Measurements from ENCODE around the gene RALGAPA2. TPM values are rescaled to one million over a fixed set of nuclear protein-coding genes. Genes with fewer than 3 reads are reported as not detected.

Gene RALGAPA2
- total RNA-seq, 1 donor from 2014 or later = 28.1 TPM

GRCh38 chr20:20440886-20441658 lies 271.4 kb downstream of the RALGAPA2 start:
- Mint-ChIP-seq H3K4me3 (no peak overlapping the region), H3K36me3 (peaks cover 4% of the 10 kb centered on the region), H3K4me1 (ENCODE audit: unreplicated experiment) (no peaks in the 10 kb centered on the region), H3K27me3 (no peaks in the 10 kb centered on the region), H3K9me3 (no peaks in the 10 kb centered on the region), H3K27ac (no peak overlapping the region)
- TF ChIP-seq, protein P1, sequence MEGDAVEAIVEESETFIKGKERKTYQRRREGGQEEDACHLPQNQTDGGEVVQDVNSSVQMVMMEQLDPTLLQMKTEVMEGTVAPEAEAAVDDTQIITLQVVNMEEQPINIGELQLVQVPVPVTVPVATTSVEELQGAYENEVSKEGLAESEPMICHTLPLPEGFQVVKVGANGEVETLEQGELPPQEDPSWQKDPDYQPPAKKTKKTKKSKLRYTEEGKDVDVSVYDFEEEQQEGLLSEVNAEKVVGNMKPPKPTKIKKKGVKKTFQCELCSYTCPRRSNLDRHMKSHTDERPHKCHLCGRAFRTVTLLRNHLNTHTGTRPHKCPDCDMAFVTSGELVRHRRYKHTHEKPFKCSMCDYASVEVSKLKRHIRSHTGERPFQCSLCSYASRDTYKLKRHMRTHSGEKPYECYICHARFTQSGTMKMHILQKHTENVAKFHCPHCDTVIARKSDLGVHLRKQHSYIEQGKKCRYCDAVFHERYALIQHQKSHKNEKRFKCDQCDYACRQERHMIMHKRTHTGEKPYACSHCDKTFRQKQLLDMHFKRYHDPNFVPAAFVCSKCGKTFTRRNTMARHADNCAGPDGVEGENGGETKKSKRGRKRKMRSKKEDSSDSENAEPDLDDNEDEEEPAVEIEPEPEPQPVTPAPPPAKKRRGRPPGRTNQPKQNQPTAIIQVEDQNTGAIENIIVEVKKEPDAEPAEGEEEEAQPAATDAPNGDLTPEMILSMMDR (conservative IDR thresholded peaks at IDR 0.05) = no peak
- no peak for DNase-seq (ENCODE audit: extremely low spot score, unreplicated experiment)

DNA sequence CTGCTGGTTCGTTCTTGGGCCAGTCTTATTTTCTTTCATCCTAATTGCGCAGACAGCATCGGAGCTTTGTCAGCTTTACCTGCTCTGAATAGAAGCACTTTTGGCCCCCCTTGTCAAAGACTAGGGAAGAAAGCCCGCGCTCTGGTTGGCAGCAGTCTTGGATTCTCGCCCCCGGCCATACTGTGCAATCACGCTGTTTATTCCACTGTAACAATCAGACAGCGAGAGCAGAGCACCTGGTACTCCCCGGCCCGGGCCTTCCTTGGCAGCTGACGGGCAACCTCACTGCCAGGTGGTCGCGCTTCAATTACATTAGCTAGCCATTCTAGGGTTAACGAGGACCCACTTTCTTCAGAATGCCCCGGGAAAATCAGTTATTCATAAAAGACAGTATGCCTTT lies 272.0 kb downstream of the RALGAPA2 start:
- no peak for DNase-seq (ENCODE audit: extremely low spot score, unreplicated experiment)
- H3K27ac Mint-ChIP-seq = no peak overlapping the region
- H3K9me3 Mint-ChIP-seq = no peaks in the 10 kb centered on the region
- no peaks in the 10 kb centered on the region for H3K4me1 Mint-ChIP-seq (ENCODE audit: unreplicated experiment)
- TF ChIP-seq, protein P1 (conservative IDR thresholded peaks at IDR 0.05) = no peak
- no peaks in the 10 kb centered on the region for H3K27me3 Mint-ChIP-seq
- peaks cover 4% of the 10 kb centered on the region for H3K36me3 Mint-ChIP-seq
- H3K4me3 Mint-ChIP-seq = no peak overlapping the region

DNA sequence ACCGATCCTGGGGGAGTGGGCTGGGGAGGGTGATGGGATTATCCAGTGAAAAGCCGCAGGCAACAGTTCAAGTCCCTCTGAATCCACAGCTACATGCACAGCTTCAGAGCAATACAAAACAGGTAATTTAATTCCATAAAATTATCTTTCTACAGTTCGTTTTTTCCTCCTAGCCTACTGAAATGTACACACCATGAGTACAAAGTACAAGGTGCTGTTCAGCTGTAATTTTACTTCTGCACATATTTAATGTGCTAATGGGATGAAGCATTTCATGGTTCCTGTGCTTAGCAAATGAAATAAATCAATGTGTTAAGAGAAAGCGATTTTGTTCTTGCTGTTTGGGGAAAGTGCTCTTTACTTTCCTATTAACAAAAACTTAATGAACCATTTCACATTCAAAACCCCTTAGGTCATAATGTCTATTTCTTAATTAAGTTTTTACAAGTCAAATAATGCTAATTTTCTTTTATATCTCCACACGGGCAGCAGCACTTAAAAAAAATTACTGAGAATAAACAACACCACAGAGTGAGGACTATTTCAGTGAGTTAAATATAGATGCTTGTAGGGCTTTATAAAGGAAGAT lies 272.7 kb downstream of the RALGAPA2 start:
- no peak overlapping the region for H3K27ac Mint-ChIP-seq
- H3K36me3 Mint-ChIP-seq = peaks cover 4% of the 10 kb centered on the region
- H3K4me3 Mint-ChIP-seq = no peak overlapping the region

DNA sequence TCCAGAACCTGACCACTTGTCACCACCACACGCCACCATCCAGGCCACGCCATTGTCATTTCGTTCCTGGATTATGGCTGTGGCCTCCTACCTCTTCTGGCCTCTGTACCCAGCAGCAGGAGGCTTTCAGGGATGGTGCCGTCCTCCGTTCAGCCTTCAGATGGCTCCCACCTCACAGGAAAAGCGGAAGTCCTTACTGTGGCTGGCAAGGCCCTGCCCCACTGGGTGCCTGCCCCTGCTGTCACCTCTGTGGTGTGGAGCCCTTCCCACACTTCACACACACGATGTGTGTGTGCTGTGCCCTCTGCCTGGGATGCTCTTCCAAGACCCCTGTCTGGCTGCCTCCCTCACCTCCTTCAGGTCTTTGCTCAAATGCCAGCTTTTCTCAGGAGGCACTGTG lies 275.1 kb downstream of the RALGAPA2 start:
- Mint-ChIP-seq H3K27ac (peak overlapping the region; percentile 15), H3K9me3 (no peaks in the 10 kb centered on the region), H3K27me3 (no peaks in the 10 kb centered on the region), H3K4me3 (no peak overlapping the region), H3K4me1 (ENCODE audit: unreplicated experiment) (no peaks in the 10 kb centered on the region), H3K36me3 (peaks cover 4% of the 10 kb centered on the region)
- no peak for DNase-seq (ENCODE audit: extremely low spot score, unreplicated experiment)
- TF ChIP-seq, protein P1 (conservative IDR thresholded peaks at IDR 0.05) = no peak

More for the DNA sequence above, 272.7 kb downstream of the RALGAPA2 start:
- DNase-seq (ENCODE audit: extremely low spot score, unreplicated experiment) = no peak
- Mint-ChIP-seq H3K9me3 (no peaks in the 10 kb centered on the region), H3K4me1 (ENCODE audit: unreplicated experiment) (no peaks in the 10 kb centered on the region), H3K27me3 (no peaks in the 10 kb centered on the region)
- TF ChIP-seq, protein P1 (conservative IDR thresholded peaks at IDR 0.05) = no peak

DNA sequence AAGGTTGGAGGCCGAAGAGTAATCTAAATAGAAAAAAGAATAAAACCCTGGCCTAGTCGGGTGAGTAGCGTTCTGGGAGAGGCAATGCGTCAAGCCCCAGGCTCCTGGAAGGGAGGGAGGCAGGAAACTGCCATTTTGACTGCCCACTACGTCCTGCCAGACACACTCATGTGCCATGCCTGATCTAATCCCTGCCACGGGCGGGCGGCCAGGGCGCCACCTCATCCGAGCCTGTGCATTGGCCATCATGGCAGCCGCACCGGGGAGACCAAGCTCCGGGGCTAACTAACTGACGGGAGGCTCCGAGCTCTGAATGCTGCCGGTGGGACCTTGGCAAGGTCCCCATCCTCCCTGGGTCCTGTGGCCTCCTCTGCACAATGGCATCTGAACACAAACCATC lies 275.8 kb downstream of the RALGAPA2 start:
- no peak overlapping the region for H3K4me3 Mint-ChIP-seq
- no peak for DNase-seq (ENCODE audit: extremely low spot score, unreplicated experiment)
- no peaks in the 10 kb centered on the region for H3K9me3 Mint-ChIP-seq
- H3K4me1 Mint-ChIP-seq (ENCODE audit: unreplicated experiment) = no peaks in the 10 kb centered on the region
- H3K27me3 Mint-ChIP-seq = no peaks in the 10 kb centered on the region
- H3K27ac Mint-ChIP-seq = no peak overlapping the region
- peaks cover 4% of the 10 kb centered on the region for H3K36me3 Mint-ChIP-seq
- TF ChIP-seq, protein P1 (conservative IDR thresholded peaks at IDR 0.05) = no peak

Measured in type B pancreatic cell (in vitro differentiated cells).